Mucosa of stomach (tissue), 1 donor: ENCODE data around the gene DIAPH2.
"Not testable (repeated sequence)": the region's sequence is repeated elsewhere in the genome, so short reads cannot be mapped to it uniquely, and the experiment has no call there.

Experiments
- H3K27me3 ChIP-seq: one replicate; pipeline ENCODE4 v1.7.0; 2013; ENCODE audit warnings: mild to moderate bottlenecking, low read length; ENCODE audit not compliant: control insufficient read depth, insufficient read depth
- H3K36me3 ChIP-seq: one replicate; pipeline ENCODE4 v1.7.0; 2013; ENCODE audit warnings: low read length; ENCODE audit not compliant: control insufficient read depth, insufficient read depth
- H3K4me1 ChIP-seq: one replicate; pipeline ENCODE4 v1.7.0; 2013; ENCODE audit warnings: mild to moderate bottlenecking, low read length; ENCODE audit not compliant: control insufficient read depth, insufficient read depth
- H3K4me3 ChIP-seq: one replicate; pipeline ENCODE4 v1.7.0; 2013; ENCODE audit warnings: low read length
- H3K9ac ChIP-seq: one replicate; pipeline ENCODE4 v1.7.0; 2013; ENCODE audit warnings: mild to moderate bottlenecking, low read length, moderate library complexity
- H3K9me3 ChIP-seq: one replicate; pipeline ENCODE4 v1.7.0; 2013; ENCODE audit warnings: mild to moderate bottlenecking, low read length, moderate library complexity; ENCODE audit not compliant: control insufficient read depth
- donor health status: Pancreatic carcinoma.

Gene DIAPH2

DNA sequence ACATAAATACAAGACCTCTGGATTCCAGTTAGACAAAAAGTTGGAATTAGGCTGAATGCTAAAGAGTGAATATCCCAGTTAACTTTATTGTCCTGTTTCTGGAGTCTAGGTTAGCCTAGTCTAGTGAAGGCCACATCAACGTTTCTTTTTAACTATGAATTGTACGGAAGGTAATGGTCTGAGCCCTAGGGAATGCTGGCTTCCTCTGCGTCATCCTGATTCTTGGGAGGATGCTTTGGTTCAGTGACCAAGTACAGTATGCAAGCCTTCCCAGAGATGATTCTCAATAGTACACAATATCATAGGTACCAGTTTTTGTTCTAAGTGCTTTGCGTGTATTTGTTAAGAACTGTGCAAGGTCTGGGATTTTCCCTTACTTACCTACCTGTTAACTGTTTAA, 11.8 kb downstream of the DIAPH2 start:
- Histone ChIP-seq H3K9me3 (no peaks in the 10 kb centered on the region), H3K36me3 (no peaks in the 10 kb centered on the region), H3K4me1 (peaks cover 19% of the 10 kb centered on the region), H3K4me3 (no peak overlapping the region), H3K27me3 (no peaks in the 10 kb centered on the region), H3K9ac (no peak overlapping the region)

GRCh38 chrX:96700625-96701024, 16.0 kb downstream of the DIAPH2 start:
- H3K27me3 ChIP-seq: no peaks in the 10 kb centered on the region
- no peaks in the 10 kb centered on the region for H3K4me1 ChIP-seq
- no peaks in the 10 kb centered on the region for H3K36me3 ChIP-seq
- H3K4me3 ChIP-seq: no peak overlapping the region
- no peak overlapping the region for H3K9ac ChIP-seq
- no peaks in the 10 kb centered on the region for H3K9me3 ChIP-seq

DNA sequence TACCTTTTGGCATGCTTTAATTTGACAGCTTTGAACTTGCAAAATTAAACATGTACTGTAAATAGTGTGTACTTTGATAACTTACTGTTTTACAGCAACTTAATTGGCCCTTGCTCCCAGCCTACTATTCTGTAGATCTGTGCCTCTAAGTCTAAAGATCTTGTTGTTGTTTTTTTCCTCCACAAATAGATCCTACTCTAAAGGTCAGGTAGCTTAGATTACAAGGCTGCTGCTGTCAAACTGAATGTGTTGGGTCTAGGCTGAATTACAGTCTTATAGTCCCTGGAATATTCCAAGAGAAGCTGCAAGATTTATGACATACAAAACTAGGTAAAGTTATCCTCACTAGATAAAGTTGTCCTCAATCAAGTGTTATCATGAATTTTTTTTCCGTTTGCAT, 18.7 kb downstream of the DIAPH2 start:
- Histone ChIP-seq H3K9ac (no peak overlapping the region), H3K4me1 (no peaks in the 10 kb centered on the region), H3K4me3 (no peak overlapping the region), H3K27me3 (no peaks in the 10 kb centered on the region), H3K9me3 (no peaks in the 10 kb centered on the region), H3K36me3 (no peaks in the 10 kb centered on the region)

- H3K36me3 ChIP-seq: no peaks in the 10 kb centered on the region
- no peak overlapping the region for H3K4me3 ChIP-seq
- H3K4me1 ChIP-seq: no peaks in the 10 kb centered on the region
- no peak overlapping the region for H3K9ac ChIP-seq
- H3K27me3 ChIP-seq: no peaks in the 10 kb centered on the region
- H3K9me3 ChIP-seq: no peaks in the 10 kb centered on the region
Observed at GRCh38 chrX:96703816-96704215, 19.2 kb downstream of the DIAPH2 start.

DNA sequence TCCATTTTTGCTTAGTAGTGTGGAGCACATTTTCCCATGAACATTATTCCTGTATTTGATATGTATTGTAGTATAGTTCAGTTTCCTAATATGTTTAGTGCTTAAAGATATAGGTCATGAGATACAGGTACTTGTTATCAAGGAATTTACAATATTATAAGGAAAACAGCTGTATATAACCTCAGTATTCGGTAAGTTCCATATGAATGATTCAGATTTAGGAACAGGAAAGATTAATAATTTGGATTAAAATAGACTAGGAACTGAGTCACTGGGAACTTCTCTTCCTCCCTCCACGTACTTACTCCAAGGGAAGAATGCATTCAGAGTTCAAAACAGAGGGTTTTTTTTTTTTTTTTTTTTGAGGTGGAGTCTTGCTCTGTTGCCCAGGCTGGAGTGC, 20.0 kb downstream of the DIAPH2 start:
- no peak overlapping the region for H3K9ac ChIP-seq
- H3K4me3 ChIP-seq: no peak overlapping the region
- H3K9me3 ChIP-seq: no peaks in the 10 kb centered on the region
- no peaks in the 10 kb centered on the region for H3K4me1 ChIP-seq
- no peaks in the 10 kb centered on the region for H3K36me3 ChIP-seq
- no peaks in the 10 kb centered on the region for H3K27me3 ChIP-seq

DNA sequence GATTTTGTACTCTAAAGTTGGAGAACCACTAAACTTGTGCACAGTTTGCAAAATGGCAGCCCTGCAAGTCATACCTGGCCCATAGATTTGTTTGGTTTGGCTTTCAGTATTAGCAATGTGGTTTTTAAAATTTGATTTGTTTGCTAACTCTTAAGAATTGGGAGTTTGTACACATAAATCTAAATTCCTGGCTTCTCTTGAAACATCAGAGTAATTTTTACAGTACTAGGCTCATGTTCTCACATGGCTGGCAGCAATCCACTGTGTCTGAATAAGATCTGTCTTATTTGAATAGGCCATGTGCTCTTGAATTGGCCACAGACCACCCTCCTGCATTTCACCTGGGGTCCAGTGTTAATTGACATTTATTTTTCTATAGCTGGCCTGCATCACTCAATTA, 21.3 kb downstream of the DIAPH2 start:
- Histone ChIP-seq H3K9me3 (no peaks in the 10 kb centered on the region), H3K4me3 (no peak overlapping the region), H3K9ac (no peak overlapping the region), H3K4me1 (no peaks in the 10 kb centered on the region), H3K36me3 (no peaks in the 10 kb centered on the region), H3K27me3 (no peaks in the 10 kb centered on the region)

GRCh38 chrX:96707804-96708203, 23.2 kb downstream of the DIAPH2 start:
- Histone ChIP-seq H3K9me3 (no peaks in the 10 kb centered on the region), H3K4me1 (no peaks in the 10 kb centered on the region), H3K9ac (no peak overlapping the region), H3K27me3 (no peaks in the 10 kb centered on the region), H3K36me3 (no peaks in the 10 kb centered on the region), H3K4me3 (no peak overlapping the region)

DNA sequence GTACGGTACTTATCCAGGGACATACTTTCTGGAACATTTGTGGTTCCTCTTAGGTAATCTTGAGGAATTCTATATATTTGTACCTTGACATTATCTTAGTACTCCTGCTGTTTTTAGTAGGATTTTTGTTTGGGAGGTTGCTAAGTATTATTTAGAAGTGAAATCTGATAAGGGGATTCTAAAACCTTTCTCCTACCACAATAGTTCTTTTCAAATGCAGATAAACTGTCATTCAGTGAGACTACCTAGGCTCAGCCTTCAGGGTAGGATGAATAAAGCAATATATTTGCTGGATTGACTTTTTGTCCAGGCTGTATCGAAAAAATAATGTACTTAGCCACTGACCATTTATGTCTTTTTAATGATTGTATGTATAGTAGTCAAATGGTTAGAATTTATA, 25.4 kb downstream of the DIAPH2 start:
- Histone ChIP-seq H3K27me3 (no peaks in the 10 kb centered on the region), H3K36me3 (no peaks in the 10 kb centered on the region), H3K4me1 (no peaks in the 10 kb centered on the region), H3K9me3 (no peaks in the 10 kb centered on the region), H3K9ac (no peak overlapping the region), H3K4me3 (no peak overlapping the region)

- Histone ChIP-seq H3K9ac (no peak overlapping the region), H3K4me1 (no peaks in the 10 kb centered on the region), H3K4me3 (no peak overlapping the region), H3K27me3 (no peaks in the 10 kb centered on the region), H3K9me3 (no peaks in the 10 kb centered on the region), H3K36me3 (no peaks in the 10 kb centered on the region)
Observed at GRCh38 chrX:96713303-96713702, 28.7 kb downstream of the DIAPH2 start.

GRCh38 chrX:96714393-96714792, 29.8 kb downstream of the DIAPH2 start:
- H3K4me3 ChIP-seq, H3K9me3 ChIP-seq, H3K9ac ChIP-seq, H3K27me3 ChIP-seq, H3K4me1 ChIP-seq, H3K36me3 ChIP-seq: not testable (repeated sequence)

DNA sequence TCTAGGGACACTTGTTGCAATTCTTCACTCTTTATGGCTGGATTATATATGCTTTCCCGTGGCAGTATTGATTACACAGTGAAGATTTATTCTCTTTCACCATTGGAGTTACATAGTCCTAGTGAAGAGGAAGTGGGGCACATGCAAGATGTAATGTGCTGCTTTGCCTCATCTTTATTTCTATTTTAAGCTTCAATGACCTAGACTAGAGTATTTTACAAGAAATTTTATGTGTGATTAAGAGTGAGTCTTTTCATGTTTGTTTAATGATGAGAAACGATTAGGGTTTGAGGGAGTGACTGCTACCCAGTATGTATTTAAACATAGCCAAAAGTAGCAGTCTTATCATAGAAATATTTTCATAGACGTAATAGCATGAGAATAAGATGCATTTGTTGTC, 30.8 kb downstream of the DIAPH2 start:
- H3K27me3 ChIP-seq: no peaks in the 10 kb centered on the region
- no peak overlapping the region for H3K9ac ChIP-seq
- H3K4me1 ChIP-seq: no peaks in the 10 kb centered on the region
- no peak overlapping the region for H3K4me3 ChIP-seq
- H3K9me3 ChIP-seq: no peaks in the 10 kb centered on the region
- no peaks in the 10 kb centered on the region for H3K36me3 ChIP-seq

DNA sequence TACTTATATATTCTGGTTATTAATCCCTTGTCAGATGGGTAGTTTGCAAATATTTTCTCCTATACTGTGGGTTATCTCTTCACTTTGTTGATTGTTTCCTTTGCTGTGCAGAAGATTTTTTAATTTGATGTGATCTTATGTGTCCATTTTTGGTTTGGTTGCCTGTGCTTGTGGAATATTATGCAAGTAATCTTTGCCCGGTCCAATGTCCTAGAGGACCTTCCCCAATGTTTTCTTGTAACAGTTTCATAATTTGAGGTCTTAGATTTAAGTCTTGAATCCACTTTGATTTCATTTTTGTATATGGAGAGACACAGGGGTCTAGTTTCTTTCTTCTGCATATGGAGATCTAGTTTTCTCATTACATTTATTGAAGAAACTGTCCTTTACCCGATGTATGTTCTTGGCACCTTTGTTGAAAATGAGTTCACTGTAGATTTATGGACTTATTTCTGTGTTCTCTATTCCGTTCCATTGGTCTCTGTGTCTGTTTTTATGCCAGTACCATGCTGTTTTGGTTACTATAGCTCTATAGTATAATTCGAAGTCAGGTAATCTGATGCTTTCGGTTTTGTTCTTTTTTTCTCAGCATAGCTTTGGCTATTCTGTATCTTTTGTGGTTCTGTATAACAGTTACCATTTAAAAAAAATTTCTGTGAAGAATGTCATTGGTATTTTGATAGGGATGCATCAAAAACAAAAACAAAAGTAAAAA, 34.7 kb downstream of the DIAPH2 start:
- no peak overlapping the region for H3K4me3 ChIP-seq
- H3K36me3 ChIP-seq: no peaks in the 10 kb centered on the region
- H3K9ac ChIP-seq: no peak overlapping the region
- peaks cover 4% of the 10 kb centered on the region for H3K4me1 ChIP-seq
- no peaks in the 10 kb centered on the region for H3K9me3 ChIP-seq
- no peaks in the 10 kb centered on the region for H3K27me3 ChIP-seq

- H3K36me3 ChIP-seq: no peaks in the 10 kb centered on the region
- no peak overlapping the region for H3K4me3 ChIP-seq
- H3K27me3 ChIP-seq: no peaks in the 10 kb centered on the region
- H3K4me1 ChIP-seq: peaks cover 4% of the 10 kb centered on the region
- no peaks in the 10 kb centered on the region for H3K9me3 ChIP-seq
- H3K9ac ChIP-seq: no peak overlapping the region
Observed at GRCh38 chrX:96721354-96721753, 36.7 kb downstream of the DIAPH2 start.
